NCI-H2107 treated with DMSO at 0.1 percent for 48 hours (cell line): ENCODE results near the gene KISS1.

Source experiments
- DNase-seq: peaks from one replicate; lab custom pipeline; 2025; ENCODE audit not compliant: unreplicated experiment; lab: John Stamatoyannopoulos, UW

The KISS1 gene

DNA sequence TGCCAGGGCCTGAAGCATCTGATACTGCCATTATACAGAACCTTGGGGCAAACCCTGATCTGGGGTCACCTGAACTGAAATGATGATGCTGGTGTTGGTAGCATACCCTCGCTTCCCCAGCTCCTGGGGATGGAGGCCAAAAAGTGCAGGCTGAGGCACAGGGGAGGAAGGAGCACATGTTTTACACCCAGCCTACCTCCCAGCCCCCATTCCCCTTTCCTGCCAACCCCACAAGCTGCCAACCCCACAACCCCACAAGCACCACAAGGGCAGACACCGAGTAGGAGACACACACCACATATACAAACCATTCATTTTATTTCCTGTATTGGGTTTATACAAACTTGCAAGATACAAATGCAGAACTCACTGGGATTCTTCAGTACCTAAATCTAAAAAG lies 22.3 kb upstream of the KISS1 start:
- DNase-seq = no peak

DNA sequence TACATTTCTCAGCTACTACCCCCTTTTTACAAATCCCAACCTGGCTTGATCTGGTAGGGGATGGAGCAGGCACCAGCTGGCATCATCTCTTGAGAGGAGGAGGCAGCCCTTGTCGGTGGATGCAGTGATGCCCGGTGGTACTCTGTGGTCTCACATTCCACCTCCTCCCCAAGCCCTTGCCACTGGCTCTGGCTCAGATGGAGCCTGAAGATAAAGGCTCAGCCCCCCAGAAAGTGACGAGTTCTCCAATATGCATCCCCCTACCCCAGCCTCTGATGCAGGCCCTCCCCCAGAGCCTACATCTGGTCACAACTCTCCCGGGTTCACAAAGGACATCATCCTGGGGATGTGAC lies 21.3 kb upstream of the KISS1 start:
- no peak for DNase-seq

DNA sequence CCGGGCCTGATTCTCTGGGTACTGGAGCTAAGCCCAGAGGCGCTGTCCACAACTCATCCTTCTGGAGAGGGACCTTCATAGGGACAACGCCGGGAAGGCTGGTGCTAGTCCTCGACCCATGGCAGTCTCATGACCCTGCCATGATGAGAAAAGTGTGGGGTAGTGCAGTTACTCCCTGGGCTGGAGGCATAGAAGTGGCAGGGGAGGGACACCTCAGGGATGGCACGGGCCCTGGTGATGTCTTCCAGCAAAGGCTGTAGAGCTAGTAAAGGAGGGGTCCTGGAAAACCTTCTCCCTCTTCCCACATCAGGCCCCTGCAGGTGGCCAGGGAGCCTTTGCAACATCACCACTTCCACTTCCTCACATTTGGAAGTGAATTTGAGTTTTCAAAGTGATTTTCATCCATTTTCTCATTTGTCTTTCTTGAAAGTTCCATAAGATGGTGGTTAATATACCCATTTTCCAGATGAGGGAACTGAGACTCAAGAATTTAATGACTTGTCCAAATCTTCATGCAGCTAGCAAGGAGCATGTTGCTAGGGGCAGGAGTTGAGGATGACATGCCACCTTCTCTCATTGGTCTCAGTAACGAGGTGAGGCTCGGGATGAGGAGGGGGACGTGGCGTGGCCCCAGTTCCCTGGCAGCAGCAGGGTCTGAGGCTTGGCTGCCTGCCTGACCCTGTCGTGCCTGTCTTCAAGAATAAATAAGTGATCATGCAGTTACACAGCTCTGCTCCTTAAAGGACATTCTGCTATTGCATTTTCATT lies 20.8 kb upstream of the KISS1 start:
- DNase-seq = no peak

DNA sequence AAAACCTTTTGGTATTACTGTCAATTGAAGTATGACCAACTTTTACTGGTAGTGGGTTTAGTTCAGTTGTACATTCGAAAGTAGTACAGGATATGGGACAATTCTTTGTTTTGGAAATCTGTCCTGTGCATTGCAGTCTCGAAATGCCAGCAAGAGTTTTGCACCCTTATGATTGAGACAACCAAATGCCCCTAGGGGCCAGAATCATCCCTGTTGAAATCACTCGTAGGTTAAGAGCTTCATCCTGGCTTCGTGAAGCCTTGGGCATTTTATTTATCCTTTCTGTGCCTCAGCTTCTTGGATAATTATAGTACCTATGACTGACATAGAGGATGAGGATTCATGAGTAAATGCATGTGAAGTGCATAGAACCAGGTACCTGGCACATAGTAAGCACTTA lies 19.9 kb upstream of the KISS1 start:
- no peak for DNase-seq

DNA sequence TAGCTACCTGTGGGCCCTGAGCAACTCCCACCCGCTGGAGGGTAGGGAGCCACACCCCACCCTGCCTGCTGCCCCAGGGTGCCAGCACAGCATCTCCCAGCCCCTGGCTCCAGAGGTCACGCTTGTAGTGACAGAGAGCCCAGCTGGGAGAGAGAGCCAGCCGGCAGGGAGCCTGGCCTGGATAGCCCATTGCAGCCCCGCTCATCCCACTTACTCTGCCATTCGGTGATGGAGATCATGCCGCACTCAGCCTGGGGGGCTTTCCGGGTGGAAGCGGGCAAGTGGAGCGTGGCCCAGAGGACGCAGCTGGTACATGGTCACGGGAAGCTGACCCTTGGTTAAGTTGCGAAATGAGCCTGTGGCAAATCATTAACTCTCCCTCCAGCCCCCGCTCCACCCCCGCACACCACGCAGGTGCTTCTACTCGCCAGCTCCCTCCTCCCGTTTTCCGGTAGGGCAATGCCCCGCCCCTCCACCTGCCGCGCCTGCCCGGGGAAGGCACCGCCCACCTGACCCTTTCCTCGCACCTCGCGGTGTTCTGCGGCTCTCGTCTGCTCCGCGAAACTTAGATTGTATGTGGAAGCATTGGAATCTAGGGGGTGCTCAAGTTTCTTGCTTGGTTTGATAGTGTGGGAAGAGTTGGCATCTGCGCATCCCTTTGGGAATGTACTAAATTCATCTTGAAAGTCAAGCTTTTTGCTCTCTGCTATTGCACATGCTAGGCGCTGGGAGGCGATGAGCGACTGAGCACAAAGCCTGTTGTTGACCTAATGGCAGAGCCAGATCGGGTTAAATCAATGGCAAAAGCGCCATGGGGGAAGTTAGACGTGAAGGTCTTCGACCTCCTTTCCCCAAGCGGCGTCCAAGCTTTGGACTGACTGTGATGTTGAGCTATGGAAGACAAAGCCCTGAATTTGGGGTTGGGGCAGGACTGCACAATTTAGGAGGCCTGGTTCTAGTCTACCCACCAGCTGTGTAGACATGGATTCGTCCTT lies 17.7 kb upstream of the KISS1 start, which contains the start of gene GOLT1A:
GOLT1A (minus strand) TSS at position 321 of the 995 bp plus-strand sequence; CDS start at position 239, 82 bp downstream.
- no peak for DNase-seq

DNA sequence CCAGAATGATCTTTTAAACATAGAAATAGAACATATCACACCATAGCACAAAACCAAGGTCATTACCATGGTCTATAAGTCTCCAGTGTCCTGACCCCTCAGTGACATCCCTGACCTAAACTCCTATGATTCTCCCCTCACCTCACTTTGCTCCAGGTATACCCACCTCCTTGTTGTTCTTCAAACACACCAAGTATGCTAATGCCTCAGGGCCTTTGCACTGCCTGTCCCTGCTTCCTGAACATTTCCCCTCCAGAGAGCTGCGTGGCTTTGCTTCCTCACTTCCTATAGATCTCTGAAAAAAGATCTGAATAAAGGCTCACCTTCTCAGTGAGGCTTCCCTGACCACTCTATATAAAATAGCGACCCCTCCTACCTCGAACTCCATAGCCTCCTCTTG lies 16.4 kb upstream of the KISS1 start:
- DNase-seq = no peak

DNA sequence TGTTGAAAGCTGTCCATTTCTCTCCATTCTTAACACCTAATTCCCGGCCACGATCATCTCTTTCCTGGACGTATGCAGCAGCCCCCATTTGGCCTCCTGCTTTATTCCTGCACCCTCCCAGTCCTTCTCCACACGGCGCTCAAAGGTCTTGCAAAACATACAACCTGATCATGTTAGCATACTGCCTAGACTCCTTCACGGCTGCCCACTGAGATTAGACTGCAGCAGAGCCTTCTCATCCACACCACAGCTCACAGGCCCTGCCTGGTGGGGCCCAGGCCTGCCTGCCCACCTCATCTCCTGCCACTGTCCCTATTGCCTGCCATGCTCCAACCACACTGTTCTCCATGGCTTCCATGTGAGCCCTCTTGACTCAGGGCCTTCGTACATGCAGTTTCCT lies 14.8 kb upstream of the KISS1 start:
- no peak for DNase-seq

DNA sequence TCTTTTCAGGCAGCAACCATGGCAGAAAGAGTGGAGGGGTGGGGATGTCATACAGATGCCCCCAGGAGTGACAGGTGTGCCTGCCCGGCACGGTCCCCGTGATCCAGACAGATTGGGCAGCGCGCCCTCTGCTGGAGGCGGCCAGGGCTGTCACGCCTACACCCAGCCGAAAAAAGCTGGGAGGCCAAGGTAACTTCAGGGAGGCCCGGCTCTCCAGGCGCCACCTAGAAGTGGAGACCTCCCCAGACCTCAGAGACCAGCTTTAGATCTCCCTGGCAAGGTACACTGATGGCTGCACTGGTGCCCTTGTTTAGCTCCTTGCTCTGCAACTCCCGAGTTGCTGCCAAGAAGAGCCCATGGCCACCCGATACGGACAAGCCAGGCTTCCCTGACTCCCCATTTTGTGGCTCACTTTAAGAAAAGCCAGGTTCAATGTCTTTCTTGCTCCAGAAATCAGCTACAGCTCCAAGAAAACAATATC lies 10.9 kb upstream of the KISS1 start:
- DNase-seq = peak; percentile 18

DNA sequence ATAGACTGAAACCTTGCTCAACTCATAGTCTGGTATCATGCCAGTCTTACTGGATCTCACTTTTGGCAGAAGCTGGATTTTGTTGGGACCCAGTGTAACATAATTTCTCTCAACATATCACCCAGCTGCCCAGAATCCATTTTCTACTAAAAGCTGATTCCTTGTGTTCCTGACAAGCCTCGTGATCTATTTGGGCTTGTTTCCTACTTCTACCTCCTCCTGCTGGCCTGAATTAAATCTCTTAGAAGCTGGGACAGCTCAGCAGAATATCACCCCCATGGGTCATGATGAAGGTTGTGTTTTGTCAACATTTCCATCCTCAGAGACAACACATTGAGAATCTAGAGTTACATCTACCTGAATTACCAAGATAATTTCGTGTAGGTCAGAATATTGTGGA lies 9.8 kb upstream of the KISS1 start:
- no peak for DNase-seq

DNA sequence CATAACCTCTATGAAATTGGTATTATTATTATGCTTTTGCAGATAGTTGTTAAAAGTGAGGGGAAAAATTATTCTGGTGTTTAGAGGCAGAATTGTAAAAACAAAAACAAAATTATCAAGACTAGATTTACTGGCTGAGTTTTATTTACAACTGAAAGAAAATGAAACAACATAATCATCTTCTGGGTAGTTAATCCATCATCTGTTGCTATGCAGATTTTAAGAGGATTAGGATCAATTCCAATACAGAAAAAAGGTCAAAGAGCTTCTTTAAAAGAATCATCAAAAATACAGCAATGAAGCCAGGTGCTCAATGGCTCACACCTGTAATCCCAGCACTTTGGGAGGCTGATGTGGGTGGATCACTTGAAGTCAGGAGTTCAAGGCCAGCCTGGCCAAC lies 9.2 kb upstream of the KISS1 start:
- no peak for DNase-seq

DNA sequence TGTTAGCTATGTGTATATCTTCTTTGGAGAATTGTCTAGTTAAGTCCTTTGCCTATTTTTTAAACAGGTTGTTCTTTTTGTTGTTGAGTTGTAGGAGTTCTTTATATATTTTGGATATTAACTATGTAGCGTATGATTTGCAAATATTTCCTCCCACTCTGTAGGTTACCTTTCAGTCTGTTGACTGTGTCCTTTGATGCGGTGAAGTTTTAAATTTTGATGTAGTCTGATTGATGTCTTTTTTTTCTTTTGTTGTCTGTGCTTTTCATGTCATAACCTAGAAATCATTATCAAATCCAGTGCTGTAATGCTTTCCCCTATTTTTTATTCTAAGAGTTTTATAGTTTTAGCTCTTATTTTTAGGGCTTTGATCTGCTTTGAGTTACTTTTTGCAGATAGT lies 8.7 kb upstream of the KISS1 start:
- DNase-seq = no peak

DNA sequence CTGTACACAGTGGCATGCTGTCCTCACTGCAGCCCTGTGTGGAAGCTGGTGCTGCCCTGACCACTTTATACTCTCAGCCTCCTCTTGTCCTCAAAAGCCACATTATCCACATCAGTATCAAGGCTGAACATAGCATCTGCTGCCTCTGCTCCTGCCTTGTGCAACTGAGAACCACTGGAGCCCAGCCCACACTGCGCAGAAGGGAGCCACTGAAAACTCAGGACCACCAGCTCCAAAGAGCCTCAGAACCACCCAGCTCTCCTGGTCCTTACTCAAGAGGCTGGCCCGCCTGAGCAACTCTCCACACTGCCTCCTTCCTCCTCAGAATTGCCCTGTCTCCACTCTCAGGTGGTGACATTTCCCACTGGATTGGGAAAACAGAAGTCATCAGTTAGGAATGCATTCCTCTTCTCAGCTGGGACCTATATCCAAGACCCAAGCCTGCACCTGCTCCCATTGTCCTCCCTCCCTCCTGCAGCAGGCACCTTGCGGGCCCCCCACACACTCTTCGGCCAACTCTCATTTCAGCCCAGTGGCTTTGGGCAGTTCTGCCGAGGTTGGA lies 7.0 kb upstream of the KISS1 start:
- DNase-seq = no peak

DNA sequence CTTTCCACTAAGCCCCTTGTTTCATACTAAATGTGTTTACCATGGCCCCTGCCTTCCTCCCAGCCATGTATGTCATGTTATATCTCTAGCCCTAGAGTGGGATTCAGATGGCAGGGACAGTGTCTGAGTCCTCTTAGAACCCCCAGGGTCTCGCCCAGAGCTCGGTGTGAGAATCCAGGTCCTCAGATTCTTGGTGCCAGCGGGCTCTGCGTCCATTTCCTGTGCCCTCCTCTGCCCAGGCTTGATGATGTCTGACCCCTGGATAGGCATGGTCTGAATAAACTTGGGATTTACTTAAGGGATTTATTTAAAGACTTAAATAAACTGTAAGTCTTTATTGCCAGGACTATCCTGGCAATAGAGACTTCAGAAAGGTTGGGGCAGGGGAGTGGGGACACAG lies 6.2 kb upstream of the KISS1 start:
- no peak for DNase-seq

DNA sequence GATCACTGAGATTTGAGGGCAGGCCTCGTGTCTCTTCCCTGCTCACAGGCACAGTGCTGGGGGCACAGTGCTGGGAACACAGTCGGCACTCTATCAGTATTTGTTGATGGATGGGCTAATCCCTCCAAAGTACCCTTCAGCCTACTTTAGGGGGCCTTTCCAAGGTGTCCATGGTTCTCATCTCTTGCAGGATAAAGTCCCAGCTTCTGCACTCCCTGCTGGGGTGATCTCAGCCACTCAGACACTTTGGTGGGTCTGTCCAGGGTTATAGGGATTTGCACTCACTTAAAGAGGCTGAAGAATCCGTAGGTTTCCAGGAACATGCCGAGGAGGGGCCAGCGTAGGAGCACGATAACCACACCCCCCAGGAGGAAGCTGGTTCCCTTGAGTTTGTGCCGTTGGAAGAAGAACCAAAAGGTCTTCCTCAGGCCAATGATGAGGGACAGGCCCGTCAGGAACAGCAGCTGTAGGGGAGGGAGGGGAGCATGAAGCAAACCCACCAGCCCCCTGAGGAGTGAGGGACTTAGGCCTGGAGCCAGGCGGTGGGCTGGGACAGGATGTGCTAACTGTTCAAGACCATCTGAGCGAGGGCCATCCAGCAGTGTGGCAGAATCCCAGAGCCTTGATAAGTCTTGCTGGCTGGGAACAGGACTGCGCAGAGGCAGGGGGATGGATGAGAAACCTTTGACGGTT lies 5.2 kb upstream of the KISS1 start:
- DNase-seq = no peak

DNA sequence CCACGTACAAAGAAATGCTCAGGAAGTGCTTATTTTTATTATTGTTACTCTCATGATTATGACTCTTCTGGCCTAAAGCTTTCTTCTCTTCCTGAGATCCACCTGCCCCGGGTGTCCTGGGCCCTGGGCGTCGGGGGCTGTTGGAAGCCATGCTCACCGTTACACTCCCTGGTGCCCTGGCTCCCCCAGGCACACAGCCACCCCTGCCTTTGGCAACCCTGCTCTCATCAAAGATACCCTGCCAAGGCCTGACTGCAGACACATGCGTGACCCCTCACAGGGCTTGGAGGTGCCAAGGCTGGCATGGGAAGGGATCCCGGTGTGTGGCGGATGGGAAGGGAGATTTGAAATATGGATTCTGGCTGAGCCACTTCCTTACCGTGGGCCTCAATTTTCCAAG lies 3.3 kb upstream of the KISS1 start:
- DNase-seq = no peak

DNA sequence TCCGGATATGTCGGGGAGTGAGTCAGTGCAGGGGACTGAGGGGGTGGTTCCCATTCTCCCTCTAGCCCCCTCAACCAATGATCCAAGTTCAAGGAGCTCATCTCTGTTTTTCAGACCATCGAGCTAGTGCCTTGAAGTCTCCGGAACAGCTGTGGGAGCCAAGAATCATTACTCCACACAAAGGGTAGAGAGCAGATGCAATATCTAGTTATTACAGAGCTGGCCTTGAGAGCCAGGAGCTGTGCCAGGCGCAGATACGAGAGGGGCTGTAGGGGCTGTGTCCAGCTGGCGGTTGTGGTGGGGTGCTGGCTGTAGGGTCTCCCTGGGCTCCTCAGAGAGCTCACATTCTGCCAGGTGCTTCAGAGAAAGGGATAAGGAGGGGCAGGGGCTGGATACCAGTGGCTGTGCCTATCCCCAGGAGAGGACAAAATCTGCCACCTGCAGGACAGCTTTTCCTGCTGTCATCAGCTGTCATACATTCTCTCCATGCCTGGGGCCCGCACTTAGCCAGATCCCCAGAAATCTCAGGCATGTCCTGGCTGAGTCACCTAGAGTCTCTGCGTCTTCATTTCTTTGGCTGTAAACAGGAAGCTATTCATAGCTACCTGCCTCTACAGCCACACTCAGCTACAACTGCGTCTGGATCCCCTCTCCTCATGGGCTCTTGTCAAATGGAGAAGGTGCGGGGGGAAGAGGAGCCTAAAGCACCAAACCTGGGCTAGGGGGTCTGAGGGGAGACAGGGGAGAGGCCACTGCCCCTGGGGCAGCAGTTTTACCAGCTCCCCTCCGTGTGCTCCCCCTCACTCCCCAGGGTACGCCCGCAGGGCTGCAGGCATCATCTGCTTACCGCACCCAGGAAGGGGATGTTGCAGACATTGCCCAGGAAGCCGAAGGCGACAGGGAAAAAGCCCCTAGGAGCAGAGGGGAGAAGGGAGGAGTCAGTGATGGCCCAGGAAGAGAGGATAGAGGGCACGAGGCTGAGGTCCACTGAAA lies 2.4 kb upstream of the KISS1 start:
- peak; percentile 19 for DNase-seq

DNA sequence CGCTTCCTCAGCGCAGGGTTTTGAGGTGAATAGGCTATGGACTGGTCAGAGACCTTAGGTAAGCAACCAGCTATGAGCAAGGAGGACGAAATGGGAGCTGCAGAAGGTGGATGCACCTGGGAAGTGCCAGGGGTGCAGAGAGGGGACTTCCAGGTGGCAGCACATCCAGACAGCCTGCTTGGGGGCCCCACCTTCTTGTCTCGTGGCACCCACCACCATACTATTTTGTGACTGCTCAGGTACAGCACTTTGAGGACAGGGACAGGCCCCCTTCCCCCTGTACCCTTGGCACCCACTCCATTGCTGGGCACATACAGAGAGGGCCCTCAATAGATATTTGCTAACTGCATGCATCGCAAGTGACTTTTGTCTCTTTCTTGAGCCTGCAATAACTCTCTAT lies 777 bp upstream of the KISS1 start:
- DNase-seq = no peak

DNA sequence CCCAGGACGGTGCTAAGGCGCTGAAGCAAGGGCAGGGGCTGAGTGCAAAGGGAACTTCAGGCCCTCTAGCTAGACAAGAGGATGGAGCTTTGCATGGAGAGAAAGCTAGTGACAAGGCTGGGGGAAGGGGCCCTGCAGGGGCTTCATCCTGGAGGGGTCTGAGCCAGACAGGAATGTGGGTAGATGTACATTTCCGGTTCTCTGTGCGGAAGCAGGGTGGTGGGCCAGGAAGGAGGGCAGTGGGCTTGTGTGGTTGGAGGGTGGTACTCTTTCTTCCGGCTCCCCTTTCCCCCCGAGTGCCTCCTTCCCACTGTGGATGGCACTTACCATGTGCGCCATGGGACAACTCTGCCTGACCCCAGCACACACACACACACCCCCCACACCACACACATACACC lies 1.5 kb downstream of the KISS1 start:
- DNase-seq = no peak

DNA sequence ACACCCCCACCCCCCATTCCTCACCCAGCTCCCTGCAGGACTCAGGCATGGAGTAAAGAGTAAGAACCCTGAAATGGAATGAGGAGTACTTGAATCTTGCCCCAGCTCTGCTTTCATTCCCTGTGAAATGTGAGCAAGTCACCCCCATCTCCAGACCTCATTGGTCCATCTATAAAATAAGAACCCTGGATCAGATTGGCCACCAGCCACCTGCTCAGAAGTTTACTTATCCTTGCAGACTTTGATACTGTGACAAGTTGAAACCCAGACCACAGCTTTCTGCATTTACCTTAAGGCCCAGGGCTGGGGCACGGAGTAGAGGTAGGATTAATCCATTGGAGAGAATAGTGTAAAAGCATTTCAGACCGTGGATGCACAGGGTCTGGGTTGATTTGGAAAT lies 2.2 kb downstream of the KISS1 start:
- DNase-seq = no peak
